SHP77 (cell line): ENCODE measurements around the gene JCAD.

Experiments used
- DNase-seq, 2 experiments: peaks; one replicate each; lab custom pipeline; 2025; lab: John Stamatoyannopoulos, UW

Gene JCAD

GRCh38 chr10:30074090-30074489 is 14.7 kb upstream of the JCAD start:
- no peak for DNase-seq

- DNase-seq: no peak
These were observed 14.3 kb upstream of the JCAD start for GRCh38 chr10:30073767-30074060.

- DNase-seq: no peak
These were observed 13.8 kb upstream of the JCAD start for GRCh38 chr10:30073045-30073766.

GRCh38 chr10:30072068-30072467 is 12.7 kb upstream of the JCAD start:
- no peak for DNase-seq

GRCh38 chr10:30070001-30070685 is 10.8 kb upstream of the JCAD start:
- no peak for DNase-seq

GRCh38 chr10:30068492-30069223 is 9.3 kb upstream of the JCAD start:
- DNase-seq: no peak

GRCh38 chr10:30063099-30063498 is 3.7 kb upstream of the JCAD start:
- no peak for DNase-seq

- DNase-seq: no peak
These were observed 3.2 kb upstream of the JCAD start for GRCh38 chr10:30062582-30062981.

- no peak for DNase-seq
These were observed 2.7 kb upstream of the JCAD start for GRCh38 chr10:30062090-30062489.

- DNase-seq: no peak
These were observed 735 bp downstream of the JCAD start for GRCh38 chr10:30058570-30059132.

- DNase-seq: no peak
These were observed 1.4 kb downstream of the JCAD start for GRCh38 chr10:30057894-30058556.

- no peak for DNase-seq
These were observed 2.0 kb downstream of the JCAD start for GRCh38 chr10:30057421-30057841.

GRCh38 chr10:30056767-30057355 is 2.5 kb downstream of the JCAD start:
- no peak for DNase-seq

GRCh38 chr10:30056281-30056680 is 3.1 kb downstream of the JCAD start:
- no peak for DNase-seq

- no peak for DNase-seq
These were observed 4.1 kb downstream of the JCAD start for GRCh38 chr10:30055226-30055662.

- no peak for DNase-seq
These were observed 7.3 kb downstream of the JCAD start for GRCh38 chr10:30052062-30052461.

- DNase-seq: no peak
These were observed 8.2 kb downstream of the JCAD start for GRCh38 chr10:30051220-30051619.

- no peak for DNase-seq
These were observed 9.0 kb downstream of the JCAD start for GRCh38 chr10:30050411-30050810.

GRCh38 chr10:30048768-30049517 is 10.4 kb downstream of the JCAD start:
- no peak for DNase-seq

GRCh38 chr10:30047924-30048531 is 11.4 kb downstream of the JCAD start:
- no peak for DNase-seq

GRCh38 chr10:30047430-30047829 is 12.0 kb downstream of the JCAD start:
- no peak for DNase-seq
